Right ventricle myocardium inferior (tissue), 1 donor: ENCODE data around the gene UGP2. TPM values are rescaled to one million over a fixed set of nuclear protein-coding genes. Genes with fewer than 3 reads are reported as not detected.

Experiments used
- total RNA-seq: library from RNA; stranded (reverse); fragmentation: NEBNext Ultra II Directional; extraction: Animal tissue kit (Norgen Biotek cat#: 25700); gene quantifications from one replicate; pipeline ENCODE4 v1.2.1, GENCODE V29; 2021
- donor health status: DM: no; HTN: yes; CAD: no; lungs with severe emphysema.

UGP2 gene
- total RNA-seq, 1 donor from 2014 or later, result 363 TPM

Other genes with a start within 250 kb of the UGP2 start
- 10.0 TPM for gene VPS54, start 177.5 kb downstream of the UGP2 start, total RNA-seq